K562 (cell line): ENCODE measurements around the gene CDK14. TPM values are rescaled to one million over a fixed set of nuclear protein-coding genes. Genes with fewer than 3 reads are reported as not detected.

Experiments used
- ATAC-seq: fragments of 200-7000 bp; cut with Tn5 transposase; 3 replicates; pipeline ENCODE4 v1.9.1; 2020; ENCODE audit warnings: moderate library complexity
- BruUV-seq: library from RNA; stranded (reverse); fragments of 400-500 nt; replicated peaks from 2 replicates; lab custom pipeline; 2021; lab: Mats Ljungman, UMichigan
- CTCF ChIA-PET: fragments of 300-600 bp; formaldehyde crosslinking; extraction: SDS; loops from one replicate; lab custom pipeline; 2021; ENCODE audit warnings: low intra/inter-chr PET ratio; lab: Yijun Ruan, JAX
- POLR2A ChIA-PET: fragments of 300-600, 350-650 bp; sonication (Branson Sonifier 250); formaldehyde crosslinking; extraction: SDS; loops from one replicate; lab custom pipeline; 2021; ENCODE audit warnings: antibody characterized with exemption, inconsistent platforms; lab: Yijun Ruan, JAX
- DNase-seq, 4 experiments: peaks; one replicate each; pipeline versions ENCODE4 v3.0.0 to v3.0.0-alpha.2; 2011 to 2018; ENCODE audit warnings: low spot score in 3 of 4, mixed read lengths in 3 of 4; ENCODE audit errors: extremely low read depth in 1 of 4
- FAIRE-seq: peaks from 2 replicates; lab custom pipeline; 2011; peaks lifted over from hg19 to GRCh38; lab: Jason Lieb, UNC
- H2AFZ ChIP-seq: 2 replicates; pipeline ENCODE4 v1.6.0; 2011; ENCODE audit warnings: low read depth, low read length, control low read depth, inconsistent platforms
- H3K27ac ChIP-seq: fragments of 200-600 bp; 3 replicates; pipeline ENCODE4 v1.8.0; 2011; ENCODE audit warnings: low read depth, mild to moderate bottlenecking, control low read depth, inconsistent platforms, low read length, moderate library complexity, mixed read lengths; ENCODE audit errors: extremely low read depth
- H3K27me3 ChIP-seq, 2 experiments: fragments of 300-600 bp in 1 of 2; 2 replicates in 1 of 2; 3 replicates in 1 of 2; pipeline versions ENCODE4 v1.6.0 to v1.8.0; 2011; ENCODE audit warnings: inconsistent platforms in 2 of 2, low read length in 2 of 2, mild to moderate bottlenecking in 1 of 2, mixed read lengths in 1 of 2, moderate library complexity in 1 of 2; ENCODE audit not compliant: control insufficient read depth in 2 of 2, insufficient read depth in 2 of 2
- H3K36me3 ChIP-seq: fragments of 300-600 bp; 3 replicates; pipeline ENCODE4 v1.8.0; 2011; ENCODE audit warnings: mild to moderate bottlenecking, low read length, inconsistent platforms; ENCODE audit not compliant: control insufficient read depth, insufficient read depth
- H3K4me1 ChIP-seq, 2 experiments: fragments of 200-600 bp in 1 of 2; replicated peaks in 1 of 2; 2 replicates in 1 of 2; 3 replicates in 1 of 2; pipeline versions ENCODE4 v1.5.1 to v1.8.0; 2011; ENCODE audit warnings: inconsistent platforms in 2 of 2, low read length in 2 of 2, mild to moderate bottlenecking in 1 of 2, mixed read lengths in 1 of 2, moderate library complexity in 1 of 2; ENCODE audit not compliant: control insufficient read depth in 2 of 2, insufficient read depth in 2 of 2
- H3K4me2 ChIP-seq: 2 replicates; pipeline ENCODE4 v1.6.1; 2011; ENCODE audit warnings: low read length, control low read depth, inconsistent platforms, mixed read lengths; ENCODE audit not compliant: insufficient read depth
- H3K4me3 ChIP-seq: fragments of 200-600 bp; sonication (generic), shearing (Covaris generic); 2 replicates; pipeline ENCODE4 v1.5.1; 2016; ENCODE audit warnings: control low read depth, inconsistent platforms
- H3K79me2 ChIP-seq: fragments of 200-600 bp; 3 replicates; pipeline ENCODE4 v1.8.0; 2011; ENCODE audit warnings: low read length, inconsistent platforms; ENCODE audit not compliant: control insufficient read depth, insufficient read depth
- H3K9ac ChIP-seq, 2 experiments: 2 replicates each; pipeline versions ENCODE4 v1.6.0 to v1.6.1; 2011; ENCODE audit warnings: low read depth in 2 of 2, low read length in 2 of 2, control low read depth in 1 of 2, inconsistent platforms in 1 of 2, mild to moderate bottlenecking in 1 of 2, mixed read lengths in 1 of 2; ENCODE audit not compliant: insufficient read depth in 1 of 2
- H3K9me1 ChIP-seq: one replicate; pipeline ENCODE4 v1.6.0; 2011; ENCODE audit warnings: inconsistent platforms, mild to moderate bottlenecking, low read length, moderate library complexity; ENCODE audit not compliant: control insufficient read depth, insufficient read depth
- H3K9me3 ChIP-seq: replicated peaks from 2 replicates; pipeline ENCODE4 v1.5.1; 2011; ENCODE audit warnings: low read depth, low read length, inconsistent platforms; ENCODE audit not compliant: control insufficient read depth, insufficient read depth
- H4K20me1 ChIP-seq: replicated peaks from 2 replicates; pipeline ENCODE4 v1.6.1; 2011; ENCODE audit warnings: low read length, inconsistent platforms, mixed read lengths; ENCODE audit not compliant: control insufficient read depth, insufficient read depth
- BDP1 ChIP-seq: IDR thresholded peaks from 3 replicates; pipeline ENCODE4 v1.6.1; 2011; ENCODE audit not compliant: insufficient read length, insufficient read depth
- CCAR2 ChIP-seq: fragments of 200-400 bp; formaldehyde crosslinking; IDR thresholded peaks from 2 replicates; pipeline ENCODE4 v1.6.1; 2017; ENCODE audit warnings: mild to moderate bottlenecking, low read depth, low read length
- COPS2 ChIP-seq: fragments of 450-650 bp; conservative IDR thresholded peaks from 2 replicates; pipeline ENCODE4 v1.6.1; 2016; ENCODE audit warnings: mild to moderate bottlenecking, moderate library complexity
- E2F1 ChIP-seq: sonication (generic); formaldehyde crosslinking; IDR thresholded peaks from 2 replicates; pipeline ENCODE4 v1.8.1; 2023; ENCODE audit warnings: mild to moderate bottlenecking, missing genetic modification reagents, moderate library complexity
- ETV5 ChIP-seq: sonication (generic); formaldehyde crosslinking; IDR thresholded peaks from 2 replicates; pipeline ENCODE4 v1.4.0; 2020; ENCODE audit warnings: low read depth, mild to moderate bottlenecking, missing genetic modification reagents
- HDAC6 ChIP-seq: IDR thresholded peaks from 2 replicates; pipeline ENCODE4 v1.6.1; 2012; ENCODE audit warnings: low read depth, mild to moderate bottlenecking, control low read depth, inconsistent platforms, low read length, moderate library complexity
- HLTF ChIP-seq: fragments of 450-650 bp; IDR thresholded peaks from 2 replicates; pipeline ENCODE4 v1.6.1; 2016
- HNRNPK ChIP-seq: fragments of 200-400 bp; formaldehyde crosslinking; IDR thresholded peaks from one replicate; pipeline ENCODE4 v1.6.1; 2018; ENCODE audit warnings: mild to moderate bottlenecking, low read depth, low read length; ENCODE audit not compliant: poor library complexity, severe bottlenecking
- IRF9 ChIP-seq: fragments of 450-650 bp; IDR thresholded peaks from 2 replicates; pipeline ENCODE4 v1.6.1; 2016; ENCODE audit warnings: missing biosample characterization, missing genetic modification characterization
- NFIX ChIP-seq: fragments of 250-450 bp; sonication (Bioruptor Pico); IDR thresholded peaks from 2 replicates; pipeline ENCODE4 v1.4.0; 2020; ENCODE audit warnings: low read depth, mild to moderate bottlenecking, moderate library complexity
- NR1H2 ChIP-seq: sonication (generic); formaldehyde crosslinking; IDR thresholded peaks from 2 replicates; pipeline ENCODE4 v1.4.0; 2020; ENCODE audit warnings: mild to moderate bottlenecking, missing genetic modification reagents
- PRMT5 ChIP-seq: sonication (generic); formaldehyde crosslinking; IDR thresholded peaks from 2 replicates; pipeline ENCODE4 v1.5.0; 2020; ENCODE audit warnings: missing genetic modification reagents
- RBM15 ChIP-seq: fragments of 200-400 bp; formaldehyde crosslinking; IDR thresholded peaks from 2 replicates; pipeline ENCODE4 v1.6.1; 2018; ENCODE audit warnings: mild to moderate bottlenecking, low read length, moderate library complexity; ENCODE audit not compliant: insufficient read depth
- ZNF134 ChIP-seq: fragments of 250-450 bp; sonication (Bioruptor Pico); conservative IDR thresholded peaks from 2 replicates; pipeline ENCODE4 v1.4.0; 2020
- ZNF143 ChIP-seq: sonication (generic); formaldehyde crosslinking; IDR thresholded peaks from 2 replicates; pipeline ENCODE4 v1.9.0; 2022; ENCODE audit warnings: mild to moderate bottlenecking, missing genetic modification reagents
- ZNF384 ChIP-seq: IDR thresholded peaks from 2 replicates; pipeline ENCODE4 v1.6.1; 2012; ENCODE audit warnings: low read depth, low read length, improper control_type of control experiment
- ZNF740 ChIP-seq, 3 experiments: fragments of 200-800 bp in 1 of 3; sonication (Bioruptor generic) in 1 of 3; sonication (generic) in 1 of 3; formaldehyde crosslinking in 1 of 3; IDR thresholded peaks; 2 replicates each; pipeline versions ENCODE4 v1.6.1 to v1.8.0; 2016 to 2022; ENCODE audit warnings: mild to moderate bottlenecking in 2 of 3, missing compliant biosample characterization in 2 of 3, missing genetic modification characterization in 2 of 3, missing genetic modification reagents in 1 of 3
- WGBS: fragments of 100-300 bp; shearing (Covaris generic); methylation state at CpG from one replicate; pipeline ENCODE4 v1.1.6; 2016; ENCODE audit warnings: low coverage, mixed read lengths; ENCODE audit not compliant: insufficient coverage; ENCODE audit errors: missing lambda C conversion rate; 5-methylcytosine and 5-hydroxymethylcytosine counted together
- in situ Hi-C: fragments of 300-500 bp; cut with MboI; formaldehyde crosslinking; loops from 4 replicates; pipeline ENCODE4 v1.15.0; 2018; ENCODE audit warnings: inconsistent platforms, mixed read lengths
- intact Hi-C: fragments of 100-400 bp; cut with micrococcal nuclease; formaldehyde crosslinking; loops from 2 replicates; pipeline ENCODE4 v1.14.2; 2022
- polyA plus RNA-seq, 8 experiments: library from polyadenylated mRNA; depleted of rRNA in 4 of 8; stranded (reverse) in 5 of 8; unstranded in 3 of 8; fragments of >200 nt; fragmentation: Nextera tagmentation in 2 of 8; fragmentation: Illumina TruSeq in 1 of 8; extraction: Ambion mirVana in 2 of 8; extraction: Trizol in 1 of 8; gene quantifications; 2 replicates each; pipeline versions ENCODE4 v1.2.1 to v1.2.3, GENCODE V29; 2011 to 2014; ENCODE audit warnings: inconsistent platforms in 1 of 8, missing spikeins in 1 of 8
- total RNA-seq, 7 experiments: library from RNA; depleted of rRNA in 6 of 7; stranded (reverse); fragments of >200 nt in 6 of 7; fragmentation: Illumina TruSeq in 2 of 7; extraction: Trizol in 2 of 7; gene quantifications; 2 replicates each; pipeline versions ENCODE4 v1.2.1 to v1.2.3, GENCODE V29; 2011 to 2021; ENCODE audit warnings: low replicate concordance in 1 of 7

The CDK14 gene
- total and polyA plus RNA-seq, 9 of the 15 experiments (the other 6 are each of a cell fraction or from before 2014, with no cell fraction given), result 0.03 to 0.91 (median 0.16) TPM

GRCh38 chr7:90892213-90892612 is 296.1 kb downstream of the CDK14 start:
- in situ Hi-C loops, result no loop called here

More at GRCh38 chr7:90892213-90892612, 296.1 kb downstream of the CDK14 start:
- H2AFZ ChIP-seq, result no peak overlapping the region
- no peaks in the 10 kb centered on the region for H3K36me3 ChIP-seq
- H3K9me1 ChIP-seq, result no peaks in the 10 kb centered on the region
- ATAC-seq (no peak), DNase-seq (no peak), FAIRE-seq (no peak)
- intact Hi-C loops, result no loop called here
- H3K9me3 ChIP-seq, result no peaks in the 10 kb centered on the region
- CTCF ChIA-PET, result no interaction called here
- no peaks in the 10 kb centered on the region for H3K79me2 ChIP-seq
- no peaks in the 10 kb centered on the region for H3K27me3 ChIP-seq
- no TSS peak for BruUV-seq
- no peak for TF ChIP-seq ZNF384
- TF ChIP-seq HNRNPK, result no peak
- no peak for TF ChIP-seq HDAC6
- TF ChIP-seq RBM15, result no peak
- no peak for TF ChIP-seq ZNF143
- no peak for TF ChIP-seq E2F1 (CRISPR knock-in tag)
- no peak for TF ChIP-seq NR1H2
- no peak for TF ChIP-seq ETV5 (CRISPR knock-in tag)
- TF ChIP-seq ZNF134 (CRISPR knock-in tag), result no peak
- TF ChIP-seq ZNF740 (CRISPR knock-in tag; IDR thresholded peaks at IDR 0.05), result no peak
- TF ChIP-seq ZNF740 (tag; IDR thresholded peaks at IDR 0.05), result no peak
- TF ChIP-seq IRF9, result no peak
- TF ChIP-seq BDP1, result no peak
- no peak for TF ChIP-seq COPS2
- TF ChIP-seq CCAR2, result no peak
- TF ChIP-seq HLTF, result no peak
- TF ChIP-seq PRMT5 (CRISPR knock-in tag), result no peak
- TF ChIP-seq NFIX (CRISPR knock-in tag), result no peak
- H3K27ac ChIP-seq, result no peak overlapping the region
- H3K4me2 ChIP-seq, result no peak overlapping the region
- no peaks in the 10 kb centered on the region for H3K4me1 ChIP-seq
- POLR2A ChIA-PET, result no interaction called here
- WGBS, result 0% methylated on average over 2 of the region's 2 CpGs
- no peak overlapping the region for H3K9ac ChIP-seq
- H3K4me3 ChIP-seq, result no peak overlapping the region
- no peaks in the 10 kb centered on the region for H4K20me1 ChIP-seq
